Measurements from ENCODE around the gene SMIM1.

DNA sequence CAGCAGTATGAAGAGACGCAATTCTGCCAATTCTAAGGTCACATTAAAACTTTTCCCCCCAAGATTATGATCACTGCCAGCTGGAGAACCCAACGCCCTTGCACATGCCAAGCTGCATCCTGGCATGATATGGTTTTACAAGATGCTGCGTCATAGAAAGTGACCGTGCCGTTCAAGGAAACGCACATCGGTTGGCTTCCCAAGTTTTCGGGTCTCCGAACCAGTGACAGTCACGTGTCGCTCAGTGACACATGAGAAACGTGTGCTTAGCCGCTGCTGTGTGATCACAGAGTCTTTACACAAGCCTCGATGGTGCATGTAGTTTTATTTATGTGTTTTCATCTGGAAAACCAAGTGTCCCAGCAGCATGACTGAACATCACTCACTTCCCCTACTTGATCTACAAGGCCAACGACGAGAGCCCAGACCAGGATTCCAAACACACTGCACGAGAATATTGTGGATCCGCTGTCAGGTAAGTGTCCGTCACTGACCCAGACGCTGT, 7.4 kb downstream of the SMIM1 start:
- TF ChIP-seq POLR2A (IDR thresholded peaks at IDR 0.05) (no peak), CTCF (IDR thresholded peaks at IDR 0.05) (no peak)

All from right lobe of liver (tissue), 4 donors.